Progenitor cell of endocrine pancreas (in vitro differentiated cells): ENCODE measurements around the gene RNF20. TPM values are rescaled to one million over a fixed set of nuclear protein-coding genes. Genes with fewer than 3 reads are reported as not detected.

Experiments
- DNase-seq: peaks from one replicate; pipeline ENCODE4 v3.0.0; 2021; ENCODE audit warnings: low spot score; ENCODE audit not compliant: unreplicated experiment
- H3K27ac Mint-ChIP-seq: 2 replicates; pipeline ENCODE4 v1.8.0; 2021; ENCODE audit warnings: mild to moderate bottlenecking, moderate library complexity, mixed read lengths
- H3K27me3 Mint-ChIP-seq: 2 replicates; pipeline ENCODE4 v1.8.0; 2021; ENCODE audit warnings: mixed read lengths
- H3K36me3 Mint-ChIP-seq: 2 replicates; pipeline ENCODE4 v1.8.0; 2022; ENCODE audit warnings: mixed read lengths; ENCODE audit not compliant: insufficient read depth
- H3K4me1 Mint-ChIP-seq: 2 replicates; pipeline ENCODE4 v1.8.0; 2021; ENCODE audit warnings: low read depth, mixed read lengths
- H3K4me3 Mint-ChIP-seq: 2 replicates; pipeline ENCODE4 v1.8.0; 2021; ENCODE audit warnings: low read depth, mild to moderate bottlenecking, moderate library complexity, mixed read lengths
- H3K9me3 Mint-ChIP-seq: 2 replicates; pipeline ENCODE4 v1.8.0; 2021; ENCODE audit warnings: low read depth, mixed read lengths
- total RNA-seq: library from RNA; stranded (reverse); gene quantifications from 2 replicates; pipeline ENCODE4 v1.2.1, GENCODE V29; 2021
- TF ChIP-seq, protein P1 (sequence below): fragments of 200-600 bp; sonication (generic); IDR thresholded peaks from one replicate; pipeline ENCODE4 v1.5.0; 2021; ENCODE audit warnings: antibody characterized with exemption, mild to moderate bottlenecking; ENCODE audit not compliant: unreplicated experiment

Gene RNF20
- total RNA-seq, 1 donor from 2014 or later = 53.9 TPM

DNA sequence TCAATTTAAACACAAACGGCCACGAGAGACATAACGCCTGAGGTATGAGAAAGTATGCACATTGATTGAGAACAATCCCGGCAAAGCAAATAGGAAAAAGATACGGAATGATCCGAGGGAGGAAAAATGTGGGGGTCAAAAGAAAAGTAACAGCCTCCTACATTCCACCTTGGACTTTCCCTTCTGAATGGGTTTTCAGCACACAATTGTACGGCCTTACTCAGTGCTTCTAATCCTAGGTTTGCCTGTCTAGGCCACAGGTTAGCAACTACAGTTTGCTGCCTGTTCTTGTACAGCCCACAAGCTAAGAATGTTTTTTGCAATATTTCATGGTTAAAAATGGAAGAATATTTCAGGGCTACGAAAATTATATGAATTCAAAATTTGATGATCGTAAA is 46.2 kb upstream of the RNF20 start:
- DNase-seq = no peak
- Mint-ChIP-seq H3K27ac (peak overlapping the region; percentile 97), H3K36me3 (no peaks in the 10 kb centered on the region), H3K4me3 (peak overlapping the region; percentile 90), H3K27me3 (peaks cover 19% of the 10 kb centered on the region), H3K4me1 (peaks cover 11% of the 10 kb centered on the region), H3K9me3 (peaks cover 2% of the 10 kb centered on the region)
- TF ChIP-seq, protein P1, sequence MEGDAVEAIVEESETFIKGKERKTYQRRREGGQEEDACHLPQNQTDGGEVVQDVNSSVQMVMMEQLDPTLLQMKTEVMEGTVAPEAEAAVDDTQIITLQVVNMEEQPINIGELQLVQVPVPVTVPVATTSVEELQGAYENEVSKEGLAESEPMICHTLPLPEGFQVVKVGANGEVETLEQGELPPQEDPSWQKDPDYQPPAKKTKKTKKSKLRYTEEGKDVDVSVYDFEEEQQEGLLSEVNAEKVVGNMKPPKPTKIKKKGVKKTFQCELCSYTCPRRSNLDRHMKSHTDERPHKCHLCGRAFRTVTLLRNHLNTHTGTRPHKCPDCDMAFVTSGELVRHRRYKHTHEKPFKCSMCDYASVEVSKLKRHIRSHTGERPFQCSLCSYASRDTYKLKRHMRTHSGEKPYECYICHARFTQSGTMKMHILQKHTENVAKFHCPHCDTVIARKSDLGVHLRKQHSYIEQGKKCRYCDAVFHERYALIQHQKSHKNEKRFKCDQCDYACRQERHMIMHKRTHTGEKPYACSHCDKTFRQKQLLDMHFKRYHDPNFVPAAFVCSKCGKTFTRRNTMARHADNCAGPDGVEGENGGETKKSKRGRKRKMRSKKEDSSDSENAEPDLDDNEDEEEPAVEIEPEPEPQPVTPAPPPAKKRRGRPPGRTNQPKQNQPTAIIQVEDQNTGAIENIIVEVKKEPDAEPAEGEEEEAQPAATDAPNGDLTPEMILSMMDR = no peak

DNA sequence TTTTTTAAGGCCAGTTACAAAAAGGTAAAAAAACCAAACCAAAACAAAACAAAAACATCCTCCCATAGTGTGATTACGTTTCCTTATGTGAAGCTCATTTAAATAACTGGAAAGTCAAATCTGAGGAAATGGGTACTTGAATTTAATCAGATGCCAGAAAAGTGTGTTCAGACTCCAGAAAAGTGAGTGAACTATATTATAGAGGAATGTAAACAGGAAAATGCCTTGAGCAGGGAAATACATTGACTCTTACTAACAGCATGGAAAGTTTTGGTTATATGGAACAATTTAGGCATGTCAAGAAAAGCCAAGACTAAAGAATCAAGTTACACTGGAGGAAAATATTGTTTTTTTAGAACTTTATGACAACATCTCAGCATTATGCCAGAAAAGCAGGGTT is 37.8 kb upstream of the RNF20 start:
- no peak for DNase-seq
- Mint-ChIP-seq H3K27ac (peak overlapping the region; percentile 3), H3K9me3 (peaks cover 3% of the 10 kb centered on the region), H3K4me1 (peaks cover 4% of the 10 kb centered on the region), H3K27me3 (no peaks in the 10 kb centered on the region), H3K4me3 (no peak overlapping the region), H3K36me3 (no peaks in the 10 kb centered on the region)
- TF ChIP-seq, protein P1 = no peak

DNA sequence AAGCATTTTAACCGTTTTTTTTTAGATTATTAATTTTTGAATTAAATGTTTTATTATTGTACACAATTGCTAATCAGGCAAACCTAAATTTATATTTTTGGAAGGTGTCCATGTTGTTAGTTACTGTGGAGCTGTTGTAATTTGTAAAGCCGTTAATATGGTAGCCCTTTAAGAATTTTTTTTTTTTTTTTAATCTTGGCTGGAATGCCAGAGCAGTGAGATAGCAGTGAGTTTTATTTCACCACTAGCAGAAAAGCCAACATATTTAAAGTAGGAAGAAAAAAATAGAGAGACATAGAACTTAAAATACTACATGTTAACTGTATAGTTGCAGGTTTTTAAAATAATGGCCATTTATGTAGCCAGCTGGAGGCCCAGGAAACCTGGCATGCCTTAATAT is 35.3 kb upstream of the RNF20 start:
- H3K27ac Mint-ChIP-seq = no peak overlapping the region
- no peak overlapping the region for H3K4me3 Mint-ChIP-seq
- no peaks in the 10 kb centered on the region for H3K9me3 Mint-ChIP-seq
- DNase-seq = no peak
- no peaks in the 10 kb centered on the region for H3K36me3 Mint-ChIP-seq
- TF ChIP-seq, protein P1 = no peak
- peaks cover 3% of the 10 kb centered on the region for H3K27me3 Mint-ChIP-seq
- H3K4me1 Mint-ChIP-seq = peaks cover 4% of the 10 kb centered on the region

DNA sequence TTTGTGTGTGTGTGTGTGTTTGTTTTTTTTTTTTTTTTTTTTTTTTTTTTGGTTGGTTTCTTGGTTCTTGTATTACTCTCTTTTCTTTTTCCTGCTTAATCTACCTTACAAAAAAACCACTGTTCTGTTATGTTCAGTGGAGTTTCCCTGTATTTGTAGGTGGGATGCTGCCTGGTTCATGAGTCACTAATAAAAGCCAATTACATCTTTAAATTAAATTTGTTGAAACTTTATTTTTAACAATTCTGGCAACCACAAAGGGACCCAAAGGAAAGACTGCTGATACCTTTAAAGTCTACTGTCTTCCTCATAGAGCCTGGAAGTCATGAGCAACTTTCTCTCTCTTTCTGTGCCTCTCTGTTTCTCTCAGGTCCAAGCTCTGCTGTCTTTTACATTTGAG is 29.5 kb upstream of the RNF20 start:
- Mint-ChIP-seq H3K36me3 (no peaks in the 10 kb centered on the region), H3K4me3 (no peak overlapping the region), H3K4me1 (peaks cover 15% of the 10 kb centered on the region), H3K27ac (peak overlapping the region; percentile 47), H3K27me3 (peaks cover 3% of the 10 kb centered on the region), H3K9me3 (no peaks in the 10 kb centered on the region)
- DNase-seq = no peak
- TF ChIP-seq, protein P1 = no peak

DNA sequence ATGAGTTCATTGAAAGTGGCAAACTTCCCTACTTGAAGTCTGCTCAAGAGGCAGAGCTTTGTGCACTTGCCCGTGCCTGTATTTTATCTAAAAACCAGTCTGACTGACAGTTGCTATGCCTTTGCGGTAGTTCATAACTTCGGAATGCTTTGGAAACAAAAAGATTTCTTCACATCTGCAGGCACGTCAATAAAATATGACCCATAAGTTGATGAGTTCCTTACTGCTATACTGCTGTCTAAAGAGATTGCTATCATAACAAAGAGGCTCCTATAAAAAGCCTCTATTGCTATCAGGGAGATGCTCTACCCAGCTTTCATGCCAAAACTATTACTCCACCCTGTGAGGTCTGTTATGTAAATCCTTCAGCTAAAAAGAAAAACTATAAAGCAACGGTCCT is 25.4 kb upstream of the RNF20 start:
- TF ChIP-seq, protein P1 = no peak
- H3K27ac Mint-ChIP-seq = no peak overlapping the region
- no peaks in the 10 kb centered on the region for H3K27me3 Mint-ChIP-seq
- H3K9me3 Mint-ChIP-seq = no peaks in the 10 kb centered on the region
- H3K36me3 Mint-ChIP-seq = no peaks in the 10 kb centered on the region
- H3K4me1 Mint-ChIP-seq = peaks cover 15% of the 10 kb centered on the region
- no peak for DNase-seq
- H3K4me3 Mint-ChIP-seq = no peak overlapping the region
